HG02852 (cell line): ENCODE measurements around the gene CFAP119.

ENCODE experiments used
- ATAC-seq: cut with Tn5 transposase; IDR thresholded peaks from one replicate; pipeline ENCODE4 v1.9.1; 2021; ENCODE audit warnings: mild to moderate bottlenecking, moderate library complexity; ENCODE audit not compliant: unreplicated experiment

CFAP119 gene

GRCh38 chr16:30715750-30716445 lies 46.0 kb downstream of the CFAP119 start:
- no peak for ATAC-seq

GRCh38 chr16:30711712-30712111 lies 50.1 kb downstream of the CFAP119 start:
- no peak for ATAC-seq

DNA sequence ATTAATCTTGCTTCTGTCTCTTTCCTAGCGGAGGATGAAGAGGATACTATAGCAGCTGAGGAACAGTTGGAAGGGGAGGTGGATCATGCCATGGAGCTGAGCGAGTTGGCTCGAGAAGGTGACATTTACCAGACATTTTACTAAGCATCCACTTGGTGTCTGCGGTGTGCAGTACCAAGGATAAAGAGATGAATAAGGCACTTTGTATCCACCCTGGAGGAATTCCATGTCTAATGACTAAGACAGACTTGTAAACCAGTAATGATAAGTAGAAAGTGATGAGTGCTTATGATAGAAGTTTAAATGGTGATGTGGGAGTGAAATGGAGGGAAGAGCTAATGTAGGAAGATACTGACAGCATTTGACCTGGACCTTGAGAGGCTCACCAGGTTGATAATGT lies 50.9 kb downstream of the CFAP119 start:
- ATAC-seq = no peak
